NOMO-1 treated with DMSO at 0.1 percent for 48 hours (cell line): ENCODE results near the gene CFAP46.
"Not testable (repeated sequence)": the region's sequence is repeated elsewhere in the genome, so short reads cannot be mapped to it uniquely, and the experiment has no call there.

Source experiments
- DNase-seq: peaks from one replicate; lab custom pipeline; 2025; ENCODE audit not compliant: unreplicated experiment; lab: John Stamatoyannopoulos, UW

Gene CFAP46

GRCh38 chr10:132779549-132780294 lies 162.6 kb downstream of the CFAP46 start:
- DNase-seq, result no peak

GRCh38 chr10:132777441-132777840 lies 164.9 kb downstream of the CFAP46 start:
- DNase-seq, result no peak

GRCh38 chr10:132776821-132777220 lies 165.5 kb downstream of the CFAP46 start:
- no peak for DNase-seq

- DNase-seq, result no peak
Measured at GRCh38 chr10:132776186-132776585, 166.2 kb downstream of the CFAP46 start.

- no peak for DNase-seq
Measured at GRCh38 chr10:132774902-132775863, 167.2 kb downstream of the CFAP46 start.

- no peak for DNase-seq
Measured at GRCh38 chr10:132774181-132774901, 168.0 kb downstream of the CFAP46 start.

GRCh38 chr10:132772816-132773215 lies 169.6 kb downstream of the CFAP46 start:
- not testable (repeated sequence) for DNase-seq

GRCh38 chr10:132770061-132771021 lies 172.0 kb downstream of the CFAP46 start:
- DNase-seq, result no peak

- DNase-seq, result no peak
Measured at GRCh38 chr10:132768346-132769248, 173.8 kb downstream of the CFAP46 start.

- no peak for DNase-seq
Measured at GRCh38 chr10:132766291-132766690, 176.1 kb downstream of the CFAP46 start.

GRCh38 chr10:132765435-132765834 lies 176.9 kb downstream of the CFAP46 start:
- no peak for DNase-seq

GRCh38 chr10:132764108-132764507 lies 178.3 kb downstream of the CFAP46 start:
- no peak for DNase-seq

- no peak for DNase-seq
Measured at GRCh38 chr10:132763545-132763944, 178.8 kb downstream of the CFAP46 start.

- DNase-seq, result no peak
Measured at GRCh38 chr10:132762267-132762666, 180.1 kb downstream of the CFAP46 start.

GRCh38 chr10:132761395-132762060 lies 180.8 kb downstream of the CFAP46 start:
- DNase-seq, result no peak

GRCh38 chr10:132758865-132759264 lies 183.5 kb downstream of the CFAP46 start:
- no peak for DNase-seq
